A549 treated with CpdA at 1 μM for 4 hours (cell line): ENCODE results near the gene NDUFAF7. TPM values are rescaled to one million over a fixed set of nuclear protein-coding genes. Genes with fewer than 3 reads are reported as not detected.

Experiments
- total RNA-seq: library from RNA; stranded (reverse); fragments of 200-300 nt; extraction: Qiagen RNA extraction; gene quantifications from 5 replicates; pipeline ENCODE4 v1.2.3, GENCODE V29; 2022; ENCODE audit warnings: low read depth

The NDUFAF7 gene
- total RNA-seq = 19.4 to 22.0 TPM (median 21.6 TPM) in 5 replicates

DNA sequence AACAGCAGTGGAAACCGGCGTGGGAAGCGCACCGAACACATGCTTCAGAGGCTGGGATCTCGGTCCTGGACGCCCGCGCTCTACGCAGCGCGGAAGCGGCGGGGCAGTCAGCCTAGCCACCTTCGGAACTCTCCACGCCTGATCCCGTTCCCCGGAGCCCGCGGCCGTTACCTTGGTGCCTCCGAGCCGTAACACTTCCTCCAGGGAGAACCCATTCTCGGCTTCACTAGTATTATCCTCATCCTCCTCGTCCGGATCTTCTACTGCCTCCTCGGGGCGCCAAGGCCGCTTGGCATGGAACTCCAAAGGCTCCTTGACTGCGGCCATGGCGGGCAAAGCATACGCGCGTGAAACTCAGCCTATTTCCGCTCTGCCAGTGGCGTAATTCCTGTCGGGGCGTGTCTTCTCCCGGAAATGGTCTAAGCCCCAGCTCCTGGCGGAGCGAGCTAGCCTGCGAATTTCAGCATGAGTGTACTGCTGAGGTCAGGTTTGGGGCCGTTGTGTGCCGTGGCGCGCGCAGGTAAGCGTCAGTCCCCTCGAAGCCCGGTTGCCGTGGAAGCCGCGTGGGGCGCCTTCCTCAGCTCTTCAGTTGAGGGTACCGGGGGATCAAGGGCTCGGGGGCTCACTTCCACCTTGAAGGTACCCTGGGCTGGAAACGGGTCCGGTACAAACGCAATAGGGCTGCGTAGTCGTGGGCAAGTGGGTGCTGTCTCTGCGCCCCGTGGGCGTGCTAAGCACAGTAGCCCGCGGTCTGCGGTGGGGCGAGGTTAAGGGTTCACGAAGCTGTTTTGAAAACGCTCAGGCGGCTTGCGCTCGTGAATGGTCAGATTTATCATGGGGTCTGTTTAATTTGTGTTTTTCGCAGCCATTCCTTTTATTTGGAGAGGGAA, at the start of gene NDUFAF7, which contains the start of gene CEBPZ:
Gene NDUFAF7 (plus strand): TSS at position 418 of the 890 bp plus-strand sequence. CDS start 48 bp downstream, at position 466.
Gene CEBPZ (minus strand): TSS at position 356 of the 890 bp plus-strand sequence. CDS start 29 bp downstream, at position 327.

GRCh38 chr2:37188570-37188969, 42.9 kb upstream of the NDUFAF7 start, which contains the start of gene SULT6B1:
SULT6B1 (minus strand) TSS chr2:37188670; CDS start chr2:37188640, 30 bp downstream.

DNA sequence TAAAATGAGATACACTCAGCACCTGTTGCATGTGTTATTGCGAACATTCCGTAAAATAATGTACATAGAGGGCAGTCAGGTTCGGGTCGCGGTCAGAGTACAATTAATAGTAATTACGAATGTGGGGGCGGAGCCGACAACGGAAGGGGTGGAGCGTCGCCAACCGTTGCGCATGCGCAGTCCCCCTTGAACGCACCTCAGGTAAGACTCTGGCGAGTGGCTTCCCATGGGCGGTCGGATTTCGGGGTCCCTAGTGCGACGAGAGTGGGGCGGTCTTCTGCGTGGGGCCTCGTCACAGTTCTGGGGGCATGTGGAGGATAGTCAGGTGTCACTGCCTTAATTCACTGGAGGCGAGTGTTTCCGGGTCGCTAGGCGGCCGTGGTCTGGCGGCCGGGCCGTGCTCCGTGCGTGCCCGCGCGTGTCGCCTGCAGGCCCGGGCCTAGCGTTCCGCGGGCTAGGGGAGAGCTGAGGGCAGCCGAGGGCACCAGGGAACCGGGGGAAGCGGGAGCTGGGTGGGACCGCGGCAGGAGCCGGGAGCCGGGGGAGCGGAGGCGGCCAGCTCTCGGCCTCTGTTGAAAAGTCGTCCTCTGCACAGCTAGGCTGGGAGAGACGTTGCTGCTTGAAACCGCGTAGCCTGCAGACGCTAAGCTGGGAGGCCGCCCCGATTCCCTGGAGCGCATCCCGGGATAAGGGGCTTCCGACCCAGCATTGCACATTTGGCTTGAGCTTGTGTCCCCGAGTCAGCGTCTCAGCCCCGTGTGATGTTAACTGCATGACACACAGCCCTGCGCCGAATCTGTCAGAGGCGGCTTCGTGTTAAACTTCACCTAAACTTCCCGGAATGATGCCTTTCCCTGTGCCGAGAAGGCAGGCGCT, 34.9 kb upstream of the NDUFAF7 start, which contains the start of gene CEBPZOS:
Gene CEBPZOS (plus strand): TSS at position 177 of the 876 bp plus-strand sequence. CDS start 3,209 bp downstream, outside the sequence.

Other genes starting within 250 kb of the NDUFAF7 start
- gene HEATR5B, start 147.3 kb upstream of the NDUFAF7 start, total RNA-seq = 6.2 to 8.0 TPM (median 7.0 TPM) in 5 replicates
- 9.1 to 13.1 TPM (median 10.0 TPM) in 5 replicates for gene GPATCH11, start 147.1 kb upstream of the NDUFAF7 start, total RNA-seq
- 18.9 to 35.6 TPM (median 26.0 TPM) in 5 replicates for gene EIF2AK2, start 74.7 kb upstream of the NDUFAF7 start, total RNA-seq
- gene SULT6B1, start 43.0 kb upstream of the NDUFAF7 start, total RNA-seq = not detected in 5 replicates
- 39.5 to 52.7 TPM (median 43.0 TPM) in 5 replicates for gene CEBPZOS, start 35.2 kb upstream of the NDUFAF7 start, total RNA-seq
- 71.7 to 94.1 TPM (median 82.7 TPM) in 5 replicates for gene CEBPZ, start 62 bp upstream of the NDUFAF7 start, total RNA-seq
- gene PRKD3, start 93.2 kb downstream of the NDUFAF7 start, total RNA-seq = 9.5 to 13.6 TPM (median 12.6 TPM) in 5 replicates
- 16.4 to 20.3 TPM (median 17.8 TPM) in 5 replicates for gene QPCT, start 113.0 kb downstream of the NDUFAF7 start, total RNA-seq